Subcutaneous abdominal adipose tissue (tissue), 5 donors: ENCODE results near the gene PDIA5.

ENCODE experiments used
- H3K27ac ChIP-seq: one replicate; pipeline ENCODE4 v1.7.0; 2013; ENCODE audit warnings: low read depth, mild to moderate bottlenecking, inconsistent platforms, low read length, moderate library complexity
- H3K27me3 ChIP-seq, 5 donors: one replicate each; pipeline ENCODE4 v1.7.0; 2013; ENCODE audit warnings: low read length in 5 of 5, inconsistent platforms in 1 of 5; ENCODE audit not compliant: control insufficient read depth in 5 of 5, insufficient read depth in 4 of 5
- H3K36me3 ChIP-seq, 5 donors: one replicate each; pipeline ENCODE4 v1.7.0; 2013; ENCODE audit warnings: low read length in 5 of 5; ENCODE audit not compliant: control insufficient read depth in 5 of 5, insufficient read depth in 5 of 5
- H3K4me1 ChIP-seq, 5 donors: one replicate each; pipeline ENCODE4 v1.7.0; 2013; ENCODE audit warnings: low read length in 5 of 5, mild to moderate bottlenecking in 3 of 5, moderate library complexity in 1 of 5; ENCODE audit not compliant: control insufficient read depth in 5 of 5, insufficient read depth in 5 of 5
- H3K4me3 ChIP-seq, 5 donors: one replicate each; pipeline ENCODE4 v1.7.0; 2013; ENCODE audit warnings: low read length in 5 of 5, low read depth in 1 of 5
- H3K9ac ChIP-seq, 5 donors: one replicate each; pipeline ENCODE4 v1.7.0; 2013; ENCODE audit warnings: low read length in 5 of 5, mild to moderate bottlenecking in 4 of 5, moderate library complexity in 3 of 5
- H3K9me3 ChIP-seq, 5 donors: one replicate each; pipeline ENCODE4 v1.7.0; 2013; ENCODE audit warnings: low read length in 5 of 5; ENCODE audit not compliant: control insufficient read depth in 5 of 5
- donor health status: healthy.
- donor health status: healthy.
- donor health status: healthy.
- donor health status: healthy.
- donor health status: healthy.

Gene PDIA5

DNA sequence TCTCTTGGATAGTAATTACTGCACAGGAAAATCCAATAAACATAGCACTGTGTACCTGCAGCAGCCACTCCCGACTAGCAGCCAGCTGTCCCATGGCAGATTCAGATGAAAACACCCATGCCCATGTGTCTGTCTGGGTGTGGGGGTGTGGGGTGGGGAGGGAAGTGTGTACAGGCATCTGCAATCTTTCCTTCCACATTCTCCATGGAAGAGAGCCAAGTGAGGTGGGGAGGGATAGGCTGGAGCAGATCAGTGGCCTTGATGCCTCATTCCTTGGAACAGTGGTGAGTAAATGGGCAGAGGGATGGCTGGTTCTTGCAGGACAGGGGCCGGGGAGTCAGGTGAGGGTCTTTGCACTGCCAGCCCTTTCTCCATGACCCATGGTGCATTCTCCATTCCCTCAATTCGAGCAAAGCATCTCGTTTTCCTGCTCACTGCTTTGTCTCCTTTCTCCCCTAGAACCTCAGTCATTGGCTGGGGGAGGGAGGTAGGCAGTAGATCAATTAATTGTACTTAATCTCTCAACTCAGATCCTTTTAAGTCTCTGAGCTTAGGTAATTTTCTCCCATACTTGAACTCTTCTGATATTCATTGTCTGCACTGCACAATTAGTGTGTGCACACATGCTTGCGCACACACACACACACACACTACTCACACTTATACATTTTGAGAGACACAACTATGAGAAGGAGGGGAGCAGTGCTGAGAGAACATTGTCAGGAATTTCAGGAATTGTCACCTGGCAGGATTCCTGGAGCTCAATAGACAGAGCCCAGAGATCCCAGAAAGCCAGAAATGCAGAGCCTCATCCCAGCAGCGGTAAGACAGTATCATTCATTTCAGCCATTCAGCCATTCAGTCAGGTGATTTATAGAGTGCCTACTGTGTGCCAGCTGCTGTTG is 31.9 kb downstream of the PDIA5 start:
- Histone ChIP-seq H3K27ac (no peak overlapping the region), H3K36me3 (peaks cover 4 to 25% (median 19%) of the 10 kb centered on the region in 5 donors), H3K4me3 (no peak overlapping the region), H3K9ac (no peak overlapping the region), H3K27me3 (no peaks in the 10 kb centered on the region), H3K9me3 (no peaks in the 10 kb centered on the region), H3K4me1 (peaks cover 0 to 30% (median 19%) of the 10 kb centered on the region in 5 donors)

DNA sequence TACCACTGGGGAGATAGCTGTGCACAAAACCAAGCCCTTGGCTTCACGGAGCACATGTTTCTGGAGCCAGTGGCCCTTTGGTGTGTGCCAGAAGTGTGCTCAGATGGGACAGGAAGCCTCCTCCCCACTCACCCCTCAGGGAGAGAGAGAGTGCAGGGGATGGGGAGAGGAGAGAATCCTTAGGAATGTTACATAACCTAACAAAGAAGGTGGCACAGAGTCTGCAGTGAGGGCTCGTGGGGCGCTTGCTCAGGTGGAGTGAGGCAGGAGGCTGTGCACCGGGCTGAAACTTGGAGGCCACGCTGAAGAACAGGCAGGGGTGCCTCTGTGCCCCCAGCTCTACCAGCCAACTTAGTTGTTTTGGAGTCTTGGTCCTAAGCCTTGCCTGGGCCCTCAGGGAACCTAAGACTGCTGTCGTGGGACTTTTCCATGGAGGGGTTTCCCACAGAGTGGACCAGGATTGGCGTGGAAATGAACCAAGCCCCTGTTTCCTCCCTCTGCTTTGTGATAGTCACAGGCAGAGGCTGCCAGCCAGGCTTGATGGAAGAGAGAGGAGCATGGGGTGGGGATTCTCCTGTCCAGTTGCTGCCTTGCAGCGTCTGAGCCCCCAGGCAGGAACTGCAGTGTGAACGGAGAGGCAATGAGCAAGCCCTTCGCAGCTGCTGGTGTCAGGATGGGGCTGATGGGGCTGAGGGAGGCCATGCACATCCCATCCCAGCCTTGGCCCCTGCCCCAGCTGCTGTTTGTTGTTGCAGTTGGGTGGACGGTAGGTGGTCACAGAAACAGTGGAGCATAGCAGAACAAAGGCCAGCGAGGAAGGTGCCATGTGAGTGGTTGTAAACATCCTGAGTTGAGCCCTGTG is 32.7 kb downstream of the PDIA5 start:
- Histone ChIP-seq H3K9me3 (no peaks in the 10 kb centered on the region), H3K27ac (no peak overlapping the region), H3K4me1 (peaks cover 0 to 27% (median 19%) of the 10 kb centered on the region in 5 donors), H3K9ac (no peak overlapping the region), H3K4me3 (no peak overlapping the region), H3K27me3 (no peaks in the 10 kb centered on the region), H3K36me3 (peaks cover 4 to 27% (median 21%) of the 10 kb centered on the region in 5 donors)

GRCh38 chr3:123100193-123100776 is 33.5 kb downstream of the PDIA5 start:
- peaks cover 4 to 30% (median 24%) of the 10 kb centered on the region in 5 donors for H3K36me3 ChIP-seq
- no peak overlapping the region for H3K27ac ChIP-seq
- no peaks in the 10 kb centered on the region for H3K9me3 ChIP-seq
- H3K27me3 ChIP-seq: no peaks in the 10 kb centered on the region
- H3K4me3 ChIP-seq: no peak overlapping the region
- peaks cover 0 to 26% (median 19%) of the 10 kb centered on the region in 5 donors for H3K4me1 ChIP-seq
- H3K9ac ChIP-seq: no peak overlapping the region

- Histone ChIP-seq H3K27me3 (no peaks in the 10 kb centered on the region), H3K27ac (no peak overlapping the region), H3K36me3 (peaks cover 4 to 46% (median 38%) of the 10 kb centered on the region in 5 donors), H3K4me1 (peaks cover 0 to 11% (median 6%) of the 10 kb centered on the region in 5 donors), H3K4me3 (no peak overlapping the region), H3K9me3 (no peaks in the 10 kb centered on the region), H3K9ac (no peak overlapping the region)
Measured at GRCh38 chr3:123102249-123102648, 35.4 kb downstream of the PDIA5 start.

GRCh38 chr3:123102826-123103225 is 36.0 kb downstream of the PDIA5 start:
- no peaks in the 10 kb centered on the region for H3K27me3 ChIP-seq
- no peak overlapping the region for H3K9ac ChIP-seq
- H3K36me3 ChIP-seq: peaks cover 4 to 51% (median 39%) of the 10 kb centered on the region in 5 donors
- peaks cover 0 to 9% (median 4%) of the 10 kb centered on the region in 5 donors for H3K4me1 ChIP-seq
- H3K9me3 ChIP-seq: no peaks in the 10 kb centered on the region
- H3K27ac ChIP-seq: no peak overlapping the region
- no peak overlapping the region for H3K4me3 ChIP-seq

- peaks cover 5 to 53% (median 39%) of the 10 kb centered on the region in 5 donors for H3K36me3 ChIP-seq
- H3K27me3 ChIP-seq: no peaks in the 10 kb centered on the region
- no peak overlapping the region for H3K9ac ChIP-seq
- no peak overlapping the region for H3K4me3 ChIP-seq
- H3K27ac ChIP-seq: no peak overlapping the region
- H3K9me3 ChIP-seq: no peaks in the 10 kb centered on the region
- H3K4me1 ChIP-seq: no peaks in the 10 kb centered on the region
Measured at GRCh38 chr3:123104550-123104949, 37.7 kb downstream of the PDIA5 start.

DNA sequence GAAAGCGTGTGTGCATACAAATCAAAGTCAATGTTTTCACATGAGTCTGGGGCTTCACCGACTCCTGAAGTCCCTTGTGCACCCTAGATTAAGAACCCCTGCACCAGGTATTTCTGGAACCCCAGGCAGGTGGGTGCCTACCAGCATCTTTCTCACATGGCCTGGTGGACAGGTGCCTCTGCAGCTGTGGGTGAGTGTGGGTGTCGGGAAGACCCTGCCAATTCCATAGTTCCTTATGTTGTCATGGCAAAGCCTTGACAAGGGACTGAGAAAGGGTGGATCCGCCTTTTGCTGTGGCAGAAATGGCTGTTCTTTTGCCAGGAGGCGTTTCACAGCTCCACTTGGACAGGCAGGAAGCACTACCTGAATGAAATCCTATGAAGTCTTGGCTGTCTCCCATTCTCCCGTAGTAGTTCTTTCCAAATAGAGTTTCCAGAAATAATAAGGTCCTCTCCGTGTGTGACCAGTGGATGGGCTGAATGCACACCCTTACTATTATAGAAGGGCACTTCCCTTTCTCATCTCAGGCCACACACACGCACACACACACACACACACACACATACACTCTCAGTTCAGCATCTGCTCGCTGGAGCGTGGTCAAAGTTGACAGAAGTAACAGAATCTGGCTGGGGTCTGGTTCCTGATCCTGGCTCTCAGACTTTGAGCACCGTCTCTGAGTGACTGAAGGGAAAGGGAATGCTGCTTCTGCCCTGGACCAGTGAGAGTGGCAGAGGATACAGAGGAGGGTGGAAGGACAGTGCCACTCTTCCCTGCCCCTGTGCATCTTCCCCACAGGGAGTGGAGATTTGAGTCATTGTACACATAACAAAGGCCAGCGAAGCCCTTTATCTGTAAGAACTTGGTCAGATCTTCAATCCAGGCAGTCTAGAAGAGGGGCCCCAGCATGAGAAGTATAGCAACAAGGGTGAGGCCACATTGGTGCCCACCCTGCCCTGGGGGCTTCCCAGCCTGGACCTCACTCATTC is 38.7 kb downstream of the PDIA5 start:
- H3K36me3 ChIP-seq: peaks cover 7 to 60% (median 43%) of the 10 kb centered on the region in 5 donors
- no peak overlapping the region for H3K4me3 ChIP-seq
- H3K9ac ChIP-seq: no peak overlapping the region
- no peaks in the 10 kb centered on the region for H3K27me3 ChIP-seq
- no peaks in the 10 kb centered on the region for H3K4me1 ChIP-seq
- H3K9me3 ChIP-seq: no peaks in the 10 kb centered on the region
- H3K27ac ChIP-seq: no peak overlapping the region

GRCh38 chr3:123110282-123110975 is 43.6 kb downstream of the PDIA5 start:
- H3K4me3 ChIP-seq: no peak overlapping the region
- H3K27ac ChIP-seq: no peak overlapping the region
- H3K9ac ChIP-seq: no peak overlapping the region
- H3K36me3 ChIP-seq: peaks cover 3 to 59% (median 34%) of the 10 kb centered on the region in 5 donors
- H3K4me1 ChIP-seq: no peaks in the 10 kb centered on the region
- H3K27me3 ChIP-seq: no peaks in the 10 kb centered on the region
- H3K9me3 ChIP-seq: no peaks in the 10 kb centered on the region
